OCI-LY7 (cell line): ENCODE data around the gene PCNX2. TPM values are rescaled to one million over a fixed set of nuclear protein-coding genes. Genes with fewer than 3 reads are reported as not detected.

Source experiments
- BruUV-seq: library from RNA; stranded (reverse); fragments of 400-500 nt; replicated peaks from 2 replicates; lab custom pipeline; 2021; lab: Mats Ljungman, UMichigan
- CTCF ChIA-PET: fragments of 300-600 bp; sonication (Branson Sonifier 250); formaldehyde crosslinking; loops from one replicate; lab custom pipeline; 2022; ENCODE audit warnings: antibody characterized with exemption; ENCODE audit not compliant: unreplicated experiment; lab: Charles Lee
- POLR2A ChIA-PET: fragments of 300-600 bp; sonication (Branson Sonifier 250); formaldehyde crosslinking; loops from one replicate; lab custom pipeline; 2022; ENCODE audit warnings: antibody characterized with exemption; lab: Charles Lee
- DNase-seq: peaks from one replicate; pipeline ENCODE4 v3.0.0-alpha.2; 2015; ENCODE audit warnings: low spot score
- H2AFZ ChIP-seq: fragments of 200-600 bp; sonication (generic), shearing (Covaris generic); 2 replicates; pipeline ENCODE4 v1.6.1; 2014; ENCODE audit warnings: mild to moderate bottlenecking, antibody characterized with exemption, low read length, moderate library complexity
- H3K27ac ChIP-seq: fragments of 200-600 bp; sonication (generic); 2 replicates; pipeline ENCODE4 v1.5.1; 2014; ENCODE audit warnings: mixed run types, low read depth, mild to moderate bottlenecking, moderate library complexity, low read length, inconsistent platforms; ENCODE audit not compliant: poor library complexity, severe bottlenecking
- H3K36me3 ChIP-seq: fragments of 200-600 bp; sonication (generic); 2 replicates; pipeline ENCODE4 v1.6.1; 2014; ENCODE audit warnings: mild to moderate bottlenecking, antibody characterized with exemption, low read length, moderate library complexity, mixed read lengths; ENCODE audit not compliant: insufficient read depth
- H3K4me1 ChIP-seq: fragments of 200-600 bp; sonication (generic); 2 replicates; pipeline ENCODE4 v1.5.1; 2014; ENCODE audit warnings: mild to moderate bottlenecking, low read length; ENCODE audit not compliant: insufficient read depth, poor library complexity, severe bottlenecking
- H3K4me2 ChIP-seq: fragments of 200-600 bp; sonication (generic); 2 replicates; pipeline ENCODE4 v1.6.1; 2014; ENCODE audit warnings: mild to moderate bottlenecking, low read length
- H3K4me3 ChIP-seq: fragments of 200-600 bp; sonication (generic); 2 replicates; pipeline ENCODE4 v1.5.1; 2014; ENCODE audit warnings: mild to moderate bottlenecking, low read depth, low read length; ENCODE audit not compliant: poor library complexity, severe bottlenecking
- H3K79me2 ChIP-seq: fragments of 200-600 bp; sonication (generic); 2 replicates; pipeline ENCODE4 v1.6.1; 2016; ENCODE audit warnings: low read depth, mild to moderate bottlenecking, low read length, moderate library complexity, mixed read lengths; ENCODE audit not compliant: insufficient read depth
- H3K9me2 ChIP-seq: fragments of 200-600 bp; sonication (generic); 2 replicates; pipeline ENCODE4 v1.6.1; 2016; ENCODE audit warnings: mild to moderate bottlenecking, low read length, mixed read lengths; ENCODE audit not compliant: insufficient read depth
- H3K9me3 ChIP-seq: fragments of 200-600 bp; sonication (generic); 2 replicates; pipeline ENCODE4 v1.6.1; 2014; ENCODE audit warnings: mild to moderate bottlenecking, mixed run types, low read length, mixed read lengths
- H4K20me1 ChIP-seq: fragments of 200-600 bp; sonication (generic); 2 replicates; pipeline ENCODE4 v1.6.1; 2014; ENCODE audit warnings: mild to moderate bottlenecking, antibody characterized with exemption, low read length, moderate library complexity, mixed read lengths; ENCODE audit not compliant: insufficient read depth
- EZH2phosphoT487 ChIP-seq: fragments of 200-600 bp; sonication (generic); IDR thresholded peaks from 2 replicates; pipeline ENCODE4 v1.6.1; 2018; ENCODE audit warnings: low read depth, borderline replicate concordance, mild to moderate bottlenecking, mixed run types, antibody characterized with exemption, low read length, moderate library complexity, mixed read lengths
- intact Hi-C: fragments of 100-400 bp; cut with micrococcal nuclease; formaldehyde crosslinking; loops from one replicate; pipeline ENCODE4 v1.10.0; 2022; ENCODE audit not compliant: unreplicated experiment
- total RNA-seq, 2 experiments: library from RNA; depleted of rRNA in 1 of 2; stranded (reverse); fragments of >200 nt in 1 of 2; shearing (Covaris generic) in 1 of 2; gene quantifications; 2 replicates each; pipeline ENCODE4 v1.2.3, GENCODE V29; 2014 to 2022
- TF ChIP-seq, protein P1 (sequence below): fragments of 200-600 bp; sonication (generic); conservative IDR thresholded peaks from 2 replicates; pipeline ENCODE4 v1.5.1; 2014; ENCODE audit warnings: mild to moderate bottlenecking, antibody characterized with exemption, low read length, moderate library complexity, mixed read lengths

Gene PCNX2
- total RNA-seq, 2 experiments from 2014 or later: 17.1 to 26.9 TPM

GRCh38 chr1:232962761-232963745 is 332.5 kb downstream of the PCNX2 start:
- intact Hi-C loops: no loop called here
- Histone ChIP-seq H3K9me2 (no peaks in the 10 kb centered on the region), H3K27ac (no peak overlapping the region), H2AFZ (no peak overlapping the region), H3K36me3 (peaks cover 26% of the 10 kb centered on the region), H3K9me3 (peaks cover 7% of the 10 kb centered on the region; the same call in 1 of the 2 replicates), H3K4me3 (no peak overlapping the region), H3K79me2 (no peaks in the 10 kb centered on the region), H3K4me1 (no peaks in the 10 kb centered on the region), H4K20me1 (no peaks in the 10 kb centered on the region), H3K4me2 (no peak overlapping the region)
- BruUV-seq: no TSS peak
- CTCF ChIA-PET: no interaction called here
- no peak for TF ChIP-seq EZH2phosphoT487
- TF ChIP-seq, protein P1, sequence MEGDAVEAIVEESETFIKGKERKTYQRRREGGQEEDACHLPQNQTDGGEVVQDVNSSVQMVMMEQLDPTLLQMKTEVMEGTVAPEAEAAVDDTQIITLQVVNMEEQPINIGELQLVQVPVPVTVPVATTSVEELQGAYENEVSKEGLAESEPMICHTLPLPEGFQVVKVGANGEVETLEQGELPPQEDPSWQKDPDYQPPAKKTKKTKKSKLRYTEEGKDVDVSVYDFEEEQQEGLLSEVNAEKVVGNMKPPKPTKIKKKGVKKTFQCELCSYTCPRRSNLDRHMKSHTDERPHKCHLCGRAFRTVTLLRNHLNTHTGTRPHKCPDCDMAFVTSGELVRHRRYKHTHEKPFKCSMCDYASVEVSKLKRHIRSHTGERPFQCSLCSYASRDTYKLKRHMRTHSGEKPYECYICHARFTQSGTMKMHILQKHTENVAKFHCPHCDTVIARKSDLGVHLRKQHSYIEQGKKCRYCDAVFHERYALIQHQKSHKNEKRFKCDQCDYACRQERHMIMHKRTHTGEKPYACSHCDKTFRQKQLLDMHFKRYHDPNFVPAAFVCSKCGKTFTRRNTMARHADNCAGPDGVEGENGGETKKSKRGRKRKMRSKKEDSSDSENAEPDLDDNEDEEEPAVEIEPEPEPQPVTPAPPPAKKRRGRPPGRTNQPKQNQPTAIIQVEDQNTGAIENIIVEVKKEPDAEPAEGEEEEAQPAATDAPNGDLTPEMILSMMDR: no peak
- DNase-seq: no peak
- POLR2A ChIA-PET: interaction anchor here (0.6 to 0.7 kb wide), 2 partner anchors 29 to 134 kb away, joined by 3 read pairs; no protein-coding TSS in a partner anchor

DNA sequence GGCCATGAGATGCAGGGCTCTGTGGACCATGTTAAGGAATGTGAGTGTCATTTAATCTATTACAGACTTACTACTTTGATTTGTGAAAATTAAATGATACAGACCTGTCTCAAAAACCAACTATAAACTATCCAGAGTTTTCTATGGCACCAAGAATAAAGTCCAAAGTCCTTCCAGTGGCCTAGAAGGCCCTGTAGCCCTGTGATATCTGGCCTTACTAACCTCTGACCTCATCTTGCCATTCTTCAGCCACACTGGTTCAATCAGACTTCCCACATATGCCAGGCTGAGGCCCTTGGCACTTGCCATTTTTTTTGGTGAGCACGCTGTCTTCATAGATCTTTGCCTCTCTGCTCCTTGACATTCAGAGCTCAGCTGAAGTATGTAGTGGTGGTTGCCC is 337.5 kb downstream of the PCNX2 start:
- H2AFZ ChIP-seq: no peak overlapping the region
- no peak for DNase-seq
- H3K79me2 ChIP-seq: no peaks in the 10 kb centered on the region
- CTCF ChIA-PET: no interaction called here
- H4K20me1 ChIP-seq: no peaks in the 10 kb centered on the region
- POLR2A ChIA-PET: no interaction called here
- no TSS peak for BruUV-seq
- intact Hi-C loops: no loop called here
- no peaks in the 10 kb centered on the region for H3K9me2 ChIP-seq
- no peaks in the 10 kb centered on the region for H3K4me1 ChIP-seq
- H3K27ac ChIP-seq: no peak overlapping the region
- peaks cover 8% of the 10 kb centered on the region; the same call in 1 of the 2 replicates for H3K9me3 ChIP-seq
- H3K4me3 ChIP-seq: no peak overlapping the region
- H3K4me2 ChIP-seq: no peak overlapping the region
- TF ChIP-seq EZH2phosphoT487: no peak
- TF ChIP-seq, protein P1: no peak
- peaks cover 35% of the 10 kb centered on the region for H3K36me3 ChIP-seq

DNA sequence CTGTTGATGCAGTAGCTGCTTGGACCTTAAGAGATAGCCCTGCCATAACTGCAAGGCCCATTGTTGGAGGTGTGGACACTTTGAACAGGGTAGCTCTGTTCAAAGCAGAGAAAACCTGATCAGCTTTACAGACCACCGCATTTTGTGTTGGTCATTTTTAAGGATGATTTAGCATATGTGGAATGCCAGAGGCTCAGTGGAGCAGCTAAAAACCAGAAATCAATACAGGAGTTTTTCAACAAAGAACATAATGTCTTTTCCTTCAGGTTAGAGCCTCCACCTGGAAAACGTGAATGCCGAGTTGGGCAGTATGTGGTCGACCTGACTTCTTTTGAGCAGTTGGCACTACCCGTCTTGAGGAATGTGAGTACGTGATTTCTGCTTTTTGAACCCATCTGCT is 339.4 kb downstream of the PCNX2 start:
- Histone ChIP-seq H3K79me2 (peaks cover 3% of the 10 kb centered on the region; the same call in 1 of the 2 replicates), H3K4me2 (no peak overlapping the region), H3K4me1 (peaks cover 10% of the 10 kb centered on the region), H3K9me3 (peaks cover 8% of the 10 kb centered on the region; the same call in 1 of the 2 replicates), H3K36me3 (peaks cover 35% of the 10 kb centered on the region), H3K9me2 (no peaks in the 10 kb centered on the region), H2AFZ (no peak overlapping the region), H3K4me3 (no peak overlapping the region), H4K20me1 (peaks cover 3% of the 10 kb centered on the region; the same call in 1 of the 2 replicates), H3K27ac (no peak overlapping the region)
- BruUV-seq: no TSS peak
- intact Hi-C loops: no loop called here
- DNase-seq: no peak
- ChIA-PET POLR2A (interaction anchor here (0.6 to 1.2 kb wide), 3 partner anchors 10 to 979 kb away, joined by 3 to 8 read pairs (median 3); no protein-coding TSS in a partner anchor), CTCF (no interaction called here)
- TF ChIP-seq, protein P1: no peak
- TF ChIP-seq EZH2phosphoT487: no peak
